HG02885 (cell line): ENCODE results near the gene APCDD1.
A peak's percentile ranks its signal among the peaks of the same experiment; 100 is the strongest.
"Not testable (repeated sequence)": the region's sequence is repeated elsewhere in the genome, so short reads cannot be mapped to it uniquely, and the experiment has no call there.

ENCODE experiments used
- ATAC-seq: cut with Tn5 transposase; IDR thresholded peaks from one replicate; pipeline ENCODE4 v1.9.1; 2021; ENCODE audit warnings: mild to moderate bottlenecking; ENCODE audit not compliant: unreplicated experiment, poor library complexity

The APCDD1 gene

GRCh38 chr18:10485475-10485874 lies 31.0 kb downstream of the APCDD1 start:
- ATAC-seq = no peak

GRCh38 chr18:10486362-10486761 lies 31.9 kb downstream of the APCDD1 start:
- no peak for ATAC-seq

- ATAC-seq = no peak
These were observed 32.7 kb downstream of the APCDD1 start for GRCh38 chr18:10487154-10487553.

GRCh38 chr18:10488017-10488416 lies 33.6 kb downstream of the APCDD1 start:
- no peak for ATAC-seq

GRCh38 chr18:10490401-10491165 lies 36.1 kb downstream of the APCDD1 start:
- ATAC-seq = peak; percentile 97

- ATAC-seq = no peak
These were observed 41.5 kb downstream of the APCDD1 start for GRCh38 chr18:10495936-10496335.

- no peak for ATAC-seq
These were observed 42.8 kb downstream of the APCDD1 start for GRCh38 chr18:10497206-10497749.

GRCh38 chr18:10499230-10499629 lies 44.8 kb downstream of the APCDD1 start:
- ATAC-seq = no peak

GRCh38 chr18:10500038-10500437 lies 45.6 kb downstream of the APCDD1 start:
- no peak for ATAC-seq

GRCh38 chr18:10504723-10505122 lies 50.3 kb downstream of the APCDD1 start:
- no peak for ATAC-seq

- not testable (repeated sequence) for ATAC-seq
These were observed 51.5 kb downstream of the APCDD1 start for GRCh38 chr18:10505892-10506291.

- no peak for ATAC-seq
These were observed 54.2 kb downstream of the APCDD1 start for GRCh38 chr18:10508591-10508990.

GRCh38 chr18:10511236-10511635 lies 56.8 kb downstream of the APCDD1 start:
- ATAC-seq = no peak

- ATAC-seq = no peak
These were observed 59.6 kb downstream of the APCDD1 start for GRCh38 chr18:10514082-10514481.

- no peak for ATAC-seq
These were observed 60.2 kb downstream of the APCDD1 start for GRCh38 chr18:10514601-10515000.

- ATAC-seq = no peak
These were observed 61.0 kb downstream of the APCDD1 start for GRCh38 chr18:10515456-10515855.

- no peak for ATAC-seq
These were observed 61.6 kb downstream of the APCDD1 start for GRCh38 chr18:10516078-10516477.

- no peak for ATAC-seq
These were observed 64.3 kb downstream of the APCDD1 start for GRCh38 chr18:10518595-10519255.

- ATAC-seq = no peak
These were observed 64.9 kb downstream of the APCDD1 start for GRCh38 chr18:10519366-10519765.

- peak; percentile 78 for ATAC-seq
These were observed 65.8 kb downstream of the APCDD1 start for GRCh38 chr18:10519999-10520935.
